HepG2 (cell line): ENCODE measurements around the gene PTPN12. TPM values are rescaled to one million over a fixed set of nuclear protein-coding genes. Genes with fewer than 3 reads are reported as not detected.

Experiments used
- ATAC-seq: fragments of 200-7000 bp; cut with Tn5 transposase; 3 replicates; pipeline ENCODE4 v1.9.1; 2020; ENCODE audit warnings: mild to moderate bottlenecking, moderate library complexity
- BruUV-seq: library from RNA; stranded (reverse); fragments of 400-500 nt; replicated peaks from 2 replicates; lab custom pipeline; 2021; lab: Mats Ljungman, UMichigan
- CTCF ChIA-PET: fragments of 300-600 bp; formaldehyde crosslinking; extraction: SDS; loops from one replicate; lab custom pipeline; 2021; ENCODE audit warnings: low total read pairs, inconsistent platforms, low intra/inter-chr PET ratio; lab: Yijun Ruan, JAX
- POLR2A ChIA-PET: fragments of 350-600 bp; sonication (Branson Sonifier 250); formaldehyde crosslinking; loops from one replicate; lab custom pipeline; 2020; ENCODE audit warnings: antibody characterized with exemption, inconsistent platforms; lab: Yijun Ruan, JAX
- DNase-seq: peaks from one replicate; pipeline ENCODE4 v3.0.0-alpha.2; 2015; ENCODE audit warnings: low spot score
- FAIRE-seq: peaks from 3 replicates; lab custom pipeline; 2011; peaks lifted over from hg19 to GRCh38; lab: Jason Lieb, UNC
- H2AFZ ChIP-seq: one replicate; pipeline ENCODE4 v1.6.1; 2011; ENCODE audit warnings: low read length, inconsistent platforms
- H3K27ac ChIP-seq: fragments of 300-600 bp; 3 replicates; pipeline ENCODE4 v1.8.0; 2011; ENCODE audit warnings: mixed run types, mild to moderate bottlenecking, mixed read lengths, low read length, inconsistent platforms; ENCODE audit not compliant: insufficient read depth; ENCODE audit errors: extremely low read length
- H3K27me3 ChIP-seq, 2 experiments: fragments of 200-600 bp in 1 of 2; 2 replicates in 1 of 2; 3 replicates in 1 of 2; pipeline versions ENCODE4 v1.6.0 to v1.8.0; 2011; ENCODE audit warnings: low read length in 2 of 2, mild to moderate bottlenecking in 2 of 2, moderate library complexity in 2 of 2, inconsistent platforms in 1 of 2; ENCODE audit not compliant: insufficient read depth in 2 of 2, control insufficient read depth in 1 of 2
- H3K36me3 ChIP-seq, 2 experiments: fragments of 200-600 bp in 1 of 2; replicated peaks in 1 of 2; 2 replicates in 1 of 2; 3 replicates in 1 of 2; pipeline versions ENCODE4 v1.5.1 to v1.8.0; 2011; ENCODE audit warnings: low read length in 2 of 2, inconsistent platforms in 1 of 2; ENCODE audit not compliant: insufficient read depth in 2 of 2, control insufficient read depth in 1 of 2
- H3K4me1 ChIP-seq: 2 replicates; pipeline ENCODE4 v1.5.1; 2012; ENCODE audit warnings: low read length, inconsistent platforms; ENCODE audit not compliant: insufficient read depth
- H3K4me2 ChIP-seq: 2 replicates; pipeline ENCODE4 v1.6.0; 2011; ENCODE audit warnings: low read depth, low read length, inconsistent platforms
- H3K4me3 ChIP-seq, 3 experiments: fragments of 200-600 bp in 1 of 3; sonication (generic), shearing (Covaris generic) in 1 of 3; replicated peaks in 1 of 3; 2 replicates each; pipeline ENCODE4 v1.5.1; 2011 to 2016; ENCODE audit warnings: low read length in 3 of 3, inconsistent platforms in 2 of 3, low read depth in 2 of 3, mild to moderate bottlenecking in 2 of 3, control low read depth in 1 of 3, mixed read lengths in 1 of 3; ENCODE audit not compliant: insufficient read depth in 1 of 3
- H3K79me2 ChIP-seq: one replicate; pipeline ENCODE4 v1.6.1; 2011; ENCODE audit warnings: low read length, inconsistent platforms; ENCODE audit not compliant: insufficient read depth
- H3K9ac ChIP-seq: 2 replicates; pipeline ENCODE4 v1.6.0; 2011; ENCODE audit warnings: mild to moderate bottlenecking, low read depth, low read length, inconsistent platforms; ENCODE audit not compliant: insufficient read depth
- H3K9me3 ChIP-seq: 2 replicates; pipeline ENCODE4 v1.5.1; 2012; ENCODE audit warnings: mild to moderate bottlenecking, low read length
- H4K20me1 ChIP-seq: 2 replicates; pipeline ENCODE4 v1.6.0; 2011; ENCODE audit warnings: inconsistent platforms, mild to moderate bottlenecking, low read length, moderate library complexity; ENCODE audit not compliant: insufficient read depth
- ATF5 ChIP-seq: sonication (generic); formaldehyde crosslinking; IDR thresholded peaks from 2 replicates; pipeline ENCODE4 v1.4.0; 2020; ENCODE audit warnings: mild to moderate bottlenecking, low read depth, missing genetic modification reagents
- FOXM1 ChIP-seq: sonication (generic); formaldehyde crosslinking; IDR thresholded peaks from 2 replicates; pipeline ENCODE4 v1.5.0; 2020; ENCODE audit warnings: missing genetic modification reagents
- HHEX ChIP-seq: IDR thresholded peaks from 2 replicates; pipeline ENCODE4 v1.6.1; 2016; ENCODE audit warnings: control low read depth
- LBX2 ChIP-seq: sonication (generic); formaldehyde crosslinking; IDR thresholded peaks from 2 replicates; pipeline ENCODE4 v1.5.0; 2020; ENCODE audit warnings: missing genetic modification reagents, mild to moderate bottlenecking, borderline replicate concordance
- MLX ChIP-seq: IDR thresholded peaks from 2 replicates; pipeline ENCODE4 v1.6.1; 2016
- NRL ChIP-seq: sonication (generic); formaldehyde crosslinking; IDR thresholded peaks from 2 replicates; pipeline ENCODE4 v1.5.0; 2020; ENCODE audit warnings: missing genetic modification reagents, mild to moderate bottlenecking, moderate library complexity, borderline replicate concordance
- PHF21A ChIP-seq: sonication (generic); formaldehyde crosslinking; IDR thresholded peaks from 2 replicates; pipeline ENCODE4 v1.5.0; 2020; ENCODE audit warnings: mild to moderate bottlenecking, missing genetic modification reagents
- SIN3B ChIP-seq: fragments of 150-350 bp; IDR thresholded peaks from 2 replicates; pipeline ENCODE4 v1.6.1; 2014; ENCODE audit warnings: low read length
- SMAD9 ChIP-seq: sonication (generic); formaldehyde crosslinking; IDR thresholded peaks from 2 replicates; pipeline ENCODE4 v1.5.1; 2020; ENCODE audit warnings: mild to moderate bottlenecking, missing genetic modification reagents
- SMARCC2 ChIP-seq: fragments of 450-650 bp; IDR thresholded peaks from 2 replicates; pipeline ENCODE4 v1.6.1; 2017; ENCODE audit warnings: antibody characterized with exemption, mild to moderate bottlenecking
- TCF12 ChIP-seq, 2 experiments: fragments of 450-650 bp in 1 of 2; sonication (generic) in 1 of 2; formaldehyde crosslinking in 1 of 2; IDR thresholded peaks; 2 replicates each; pipeline versions ENCODE4 v1.6.1 to v1.8.0; 2017 to 2022; ENCODE audit warnings: antibody characterized with exemption in 1 of 2, mild to moderate bottlenecking in 1 of 2, missing genetic modification reagents in 1 of 2, moderate library complexity in 1 of 2
- TFDP1 ChIP-seq: IDR thresholded peaks from 2 replicates; pipeline ENCODE4 v1.6.1; 2016; ENCODE audit warnings: missing compliant biosample characterization, missing genetic modification reagents, borderline replicate concordance
- ZNF34 ChIP-seq: sonication (generic); formaldehyde crosslinking; IDR thresholded peaks from 2 replicates; pipeline ENCODE4 v1.4.0; 2020; ENCODE audit warnings: mild to moderate bottlenecking, missing genetic modification reagents, borderline replicate concordance
- ZNF44 ChIP-seq: sonication (generic); formaldehyde crosslinking; IDR thresholded peaks from 2 replicates; pipeline ENCODE4 v1.5.1; 2020; ENCODE audit warnings: mild to moderate bottlenecking, missing genetic modification reagents
- ZNF678 ChIP-seq: sonication (generic); formaldehyde crosslinking; IDR thresholded peaks from 2 replicates; pipeline ENCODE4 v1.4.0; 2020; ENCODE audit warnings: mild to moderate bottlenecking, missing genetic modification reagents
- ZNF761 ChIP-seq: sonication (generic); formaldehyde crosslinking; conservative IDR thresholded peaks from 2 replicates; pipeline ENCODE4 v1.4.0; 2020; ENCODE audit warnings: mild to moderate bottlenecking, missing genetic modification reagents
- ZNF773 ChIP-seq: sonication (generic); formaldehyde crosslinking; IDR thresholded peaks from 2 replicates; pipeline ENCODE4 v1.4.0; 2020; ENCODE audit warnings: missing genetic modification reagents, borderline replicate concordance
- ZNF780A ChIP-seq: sonication (generic); formaldehyde crosslinking; IDR thresholded peaks from 2 replicates; pipeline ENCODE4 v1.8.0; 2022; ENCODE audit warnings: mild to moderate bottlenecking, missing genetic modification reagents, moderate library complexity
- ZNF839 ChIP-seq: sonication (generic); formaldehyde crosslinking; IDR thresholded peaks from 2 replicates; pipeline ENCODE4 v1.4.0; 2020; ENCODE audit warnings: missing genetic modification reagents, mild to moderate bottlenecking, borderline replicate concordance
- WGBS: methylation state at CpG from one replicate; pipeline ENCODE4 v1.1.6; 2017; ENCODE audit warnings: low lambda C conversion rate; 5-methylcytosine and 5-hydroxymethylcytosine counted together
- in situ Hi-C: cut with HindIII; loops from 2 replicates; pipeline ENCODE4 v1.10.0; 2017; ENCODE audit warnings: low pct_unique_long_range_greater_than_20kb; ENCODE audit not compliant: extremely low pct_ligation_motif_present
- intact Hi-C: fragments of 100-400 bp; cut with micrococcal nuclease; formaldehyde crosslinking; loops from one replicate; pipeline ENCODE4 v1.10.0; 2022; ENCODE audit not compliant: unreplicated experiment
- polyA plus RNA-seq, 8 experiments: library from polyadenylated mRNA; depleted of rRNA in 3 of 8; stranded (reverse) in 7 of 8; unstranded in 1 of 8; fragments of >200 nt; fragmentation: Illumina TruSeq in 4 of 8; extraction: Trizol in 4 of 8; gene quantifications; 2 replicates each; pipeline versions ENCODE4 v1.2.1 to v1.2.3, GENCODE V29; 2011 to 2016; ENCODE audit warnings: low read depth in 4 of 8, missing spikeins in 1 of 8, mixed read lengths in 1 of 8; ENCODE audit not compliant: insufficient read depth in 1 of 8
- total RNA-seq, 5 experiments: library from RNA; depleted of rRNA; stranded (reverse); fragments of >200 nt; fragmentation: Illumina TruSeq; extraction: Trizol; gene quantifications; 2 replicates each; pipeline ENCODE4 v1.2.3, GENCODE V29; 2016; ENCODE audit warnings: low read depth in 1 of 5

The PTPN12 gene
- total and polyA plus RNA-seq, 2 of the 13 experiments (the other 11 are each of a cell fraction or from before 2014, with no cell fraction given): 22.9 to 56.8 TPM

GRCh38 chr7:77619314-77619713, 82.2 kb downstream of the PTPN12 start:
- no peaks in the 10 kb centered on the region for H4K20me1 ChIP-seq
- H3K36me3 ChIP-seq: peaks cover 6 to 63% of the 10 kb centered on the region in 2 experiments
- no peak overlapping the region for H3K4me3 ChIP-seq
- no peak overlapping the region for H3K9ac ChIP-seq
- TF ChIP-seq ZNF44 (CRISPR knock-in tag): no peak
- no peak for TF ChIP-seq HHEX (CRISPR knock-in tag)
- no peak for TF ChIP-seq ZNF34 (CRISPR knock-in tag)
- no peak for TF ChIP-seq ZNF678
- TF ChIP-seq TFDP1 (CRISPR knock-in tag): no peak
- TF ChIP-seq SMAD9 (CRISPR knock-in tag): no peak
- TF ChIP-seq ZNF839 (CRISPR knock-in tag): no peak
- no peak for TF ChIP-seq TCF12 (IDR thresholded peaks at IDR 0.05)
- no peak for TF ChIP-seq TCF12 (CRISPR knock-in tag; IDR thresholded peaks at IDR 0.05)
- TF ChIP-seq FOXM1 (CRISPR knock-in tag): no peak
- no peak for TF ChIP-seq SIN3B
- no peak for TF ChIP-seq SMARCC2
- no peak for TF ChIP-seq PHF21A (CRISPR knock-in tag)
- no peak for TF ChIP-seq NRL
- no peak for TF ChIP-seq ZNF780A (CRISPR knock-in tag)
- no peak for TF ChIP-seq ZNF761 (CRISPR knock-in tag)
- no peak for TF ChIP-seq ATF5 (CRISPR knock-in tag)
- no peak for TF ChIP-seq LBX2
- TF ChIP-seq ZNF773 (CRISPR knock-in tag): no peak
- no peak for TF ChIP-seq MLX (CRISPR knock-in tag)
- FAIRE-seq (no peak), DNase-seq (no peak), ATAC-seq (no peak)
- H2AFZ ChIP-seq: no peak overlapping the region
- CTCF ChIA-PET: no interaction called here
- POLR2A ChIA-PET: no interaction called here
- intact Hi-C loops (no loop called here), in situ Hi-C loops (no loop called here)
- WGBS: 98% methylated on average over 4 of the region's 4 CpGs
- no peaks in the 10 kb centered on the region for H3K9me3 ChIP-seq
- no peak overlapping the region for H3K27ac ChIP-seq
- no peak overlapping the region for H3K4me2 ChIP-seq
- no peaks in the 10 kb centered on the region for H3K4me1 ChIP-seq
- peaks cover 4% of the 10 kb centered on the region for H3K79me2 ChIP-seq
- no TSS peak for BruUV-seq
- H3K27me3 ChIP-seq: no peaks in the 10 kb centered on the region
